ENCODE data around the gene KMT5C. TPM values are rescaled to one million over a fixed set of nuclear protein-coding genes. Genes with fewer than 3 reads are reported as not detected.
A peak's percentile ranks its signal among the peaks of the same experiment; 100 is the strongest.

Gene KMT5C
- total and polyA plus RNA-seq, 5 donors, result 6.3 to 9.8 (median 7.7) TPM

DNA sequence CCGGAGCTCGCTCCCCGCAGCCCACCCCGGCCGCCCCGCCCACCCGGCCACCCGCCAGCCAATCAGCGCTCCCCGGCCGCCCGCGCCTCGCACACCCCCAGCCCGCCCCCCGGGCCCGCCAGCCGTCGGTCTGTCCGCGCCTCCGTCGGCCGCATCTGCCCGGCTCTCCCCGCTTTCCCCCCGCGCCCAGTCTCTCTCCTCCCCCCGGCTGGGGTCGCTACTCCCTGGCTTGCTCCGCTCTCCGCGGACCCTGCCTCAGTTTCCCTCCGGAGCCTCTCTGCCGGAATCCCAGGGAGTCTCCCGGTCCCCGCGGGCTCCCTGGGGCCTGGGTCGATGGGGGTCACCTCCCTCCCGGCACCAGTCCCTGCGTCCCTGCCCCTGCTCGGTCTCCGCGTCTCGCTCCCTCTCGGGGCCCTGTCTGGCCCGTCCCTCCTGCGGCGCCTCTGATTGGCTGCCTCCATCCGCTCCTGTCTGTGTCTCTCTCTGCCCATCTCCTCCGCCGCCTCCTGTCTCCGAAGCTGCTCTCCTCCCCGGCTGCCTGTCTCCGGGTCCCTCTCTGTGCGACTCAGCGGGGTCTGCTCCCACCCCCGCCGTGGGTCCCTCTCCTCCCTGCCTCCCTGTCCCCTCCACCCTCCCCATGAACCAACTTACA, 30.1 kb downstream of the KMT5C start:
- DNase-seq, result no peak
- H3K27ac ChIP-seq (ENCODE audit: low read length), result no peak overlapping the region
- WGBS, result 1% methylated on average over 59 of the region's 59 CpGs
- peak overlapping the region; percentile 51 for H3K4me3 ChIP-seq (ENCODE audit: low read length)
- no peaks in the 10 kb centered on the region for H3K9me3 ChIP-seq (ENCODE audit: control insufficient read depth, low read length)
- intact Hi-C loops (cut with DNase I), result loop anchor here in 1 of 4 donors (10.0 kb wide), 1 partner anchor 65 kb away; no protein-coding TSS in a partner anchor
- no peaks in the 10 kb centered on the region for H3K27me3 ChIP-seq (ENCODE audit: control insufficient read depth, insufficient read depth)
- peak in 1 of 2 donors; percentile 36 for ATAC-seq
- H3K4me1 ChIP-seq (ENCODE audit: control insufficient read depth, insufficient read depth, low read length), result no peaks in the 10 kb centered on the region

- 5% methylated on average over 32 of the region's 32 CpGs for WGBS
- no peak within 1 kb of the TSS for H3K27ac ChIP-seq (ENCODE audit: low read length)
- H3K4me1 ChIP-seq (ENCODE audit: control insufficient read depth, insufficient read depth, low read length), result no peaks in the 10 kb centered on the region
- intact Hi-C loops (cut with DNase I), result loop anchor here in 1 of 4 donors (10.0 kb wide), 1 partner anchor 66 kb away; no protein-coding TSS in a partner anchor
- peak in 1 of 3 donors; percentile 31 for DNase-seq
- peak within 1 kb of the TSS; percentile 51 for H3K4me3 ChIP-seq (ENCODE audit: low read length)
- no peaks in the 10 kb centered on the region for H3K27me3 ChIP-seq (ENCODE audit: control insufficient read depth, insufficient read depth)
- ATAC-seq, result no peak
- no peaks in the 10 kb centered on the region for H3K9me3 ChIP-seq (ENCODE audit: control insufficient read depth, low read length)
These were observed 30.8 kb downstream of the KMT5C start, which contains the start of gene IL11 for GRCh38 chr19:55370305-55370988. TSS of gene IL11 (minus strand) at chr19:55370463. CDS start at chr19:55370310, 153 bp downstream.

DNA sequence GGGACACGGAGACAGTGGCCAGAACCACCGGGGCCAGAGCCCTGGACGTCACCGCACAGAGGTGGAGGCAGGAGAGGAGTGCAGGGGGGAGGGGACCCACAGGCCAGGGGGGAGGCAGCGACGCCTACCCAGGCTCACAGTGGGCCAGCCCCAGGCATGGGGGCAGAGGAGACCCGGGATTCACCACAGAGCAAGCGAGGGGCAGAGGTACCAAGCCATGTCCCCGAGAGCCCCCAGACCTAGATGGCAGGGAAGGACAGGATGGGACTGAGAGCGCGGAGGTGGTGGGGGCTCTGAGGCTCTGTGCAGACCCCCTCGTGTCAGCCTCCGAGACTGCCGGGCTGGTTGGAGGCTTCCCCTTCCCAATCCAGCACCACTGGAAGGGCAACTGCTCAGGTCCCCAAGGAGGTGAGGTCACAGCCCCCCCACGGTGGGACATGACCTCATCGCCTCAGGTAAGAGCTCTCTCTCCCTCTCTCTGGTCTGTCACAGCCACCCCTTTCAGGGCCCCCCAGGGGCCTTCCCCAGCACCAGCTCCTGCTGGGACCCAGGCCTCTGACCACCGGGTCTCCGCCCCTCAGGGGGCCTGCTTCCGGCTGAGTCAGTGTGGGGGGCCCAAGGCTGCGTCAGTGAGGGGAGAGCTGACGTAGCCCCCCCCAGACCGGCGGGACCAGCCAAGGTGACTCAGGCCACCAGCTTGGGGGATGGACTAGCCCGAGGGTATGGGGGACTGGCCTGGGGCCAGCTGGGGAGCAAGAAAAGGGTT, 32.8 kb downstream of the KMT5C start:
- peak in 1 of 3 donors; percentile 42 for DNase-seq
- ATAC-seq, result peak in 1 of 2 donors; percentile 22
- H3K27me3 ChIP-seq (ENCODE audit: control insufficient read depth, insufficient read depth), result no peaks in the 10 kb centered on the region
- no peaks in the 10 kb centered on the region for H3K4me1 ChIP-seq (ENCODE audit: control insufficient read depth, insufficient read depth, low read length)
- H3K9me3 ChIP-seq (ENCODE audit: control insufficient read depth, low read length), result no peaks in the 10 kb centered on the region
- intact Hi-C loops (cut with DNase I), result loop anchor here in 1 of 4 donors (10.0 kb wide), 1 partner anchor 68 kb away; no protein-coding TSS in a partner anchor
- WGBS, result 43% methylated on average over 24 of the region's 24 CpGs
- no peak overlapping the region for H3K27ac ChIP-seq (ENCODE audit: low read length)
- H3K4me3 ChIP-seq (ENCODE audit: low read length), result no peak overlapping the region

DNA sequence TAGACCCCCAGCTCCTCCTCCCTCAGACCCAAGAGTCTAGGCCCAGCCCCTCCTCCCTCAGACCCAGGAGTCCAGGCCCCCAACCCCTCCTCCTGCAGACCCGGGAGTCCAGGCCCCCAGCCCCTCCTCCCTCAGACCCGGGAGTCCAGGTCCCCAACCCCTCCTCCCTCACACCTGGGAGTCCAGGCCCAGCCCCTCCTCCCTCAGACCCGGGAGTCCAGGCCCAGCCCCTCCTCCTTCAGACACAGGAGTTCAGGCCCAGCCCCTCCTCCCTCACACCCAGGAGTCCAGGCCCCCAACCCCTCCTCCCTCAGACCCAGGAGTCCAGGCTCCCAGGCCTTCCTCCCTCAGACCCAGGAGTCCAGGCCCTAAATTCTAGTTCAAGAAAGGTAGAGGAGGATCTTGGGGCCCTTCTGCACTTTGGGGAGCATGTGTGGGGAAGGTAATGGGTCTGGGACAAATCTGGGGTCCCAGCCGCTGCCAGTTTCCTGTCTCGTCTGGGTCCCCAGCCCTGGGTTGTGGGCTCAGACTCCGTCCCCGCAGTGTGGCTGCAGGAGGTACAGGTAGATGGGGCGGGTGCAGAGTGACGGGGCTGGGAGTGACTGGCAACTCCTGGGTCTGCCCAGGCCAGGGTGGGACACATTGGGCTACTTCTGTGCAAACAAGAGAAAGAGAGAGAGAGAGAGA, 33.8 kb downstream of the KMT5C start:
- no peaks in the 10 kb centered on the region for H3K9me3 ChIP-seq (ENCODE audit: control insufficient read depth, low read length)
- no peak for ATAC-seq
- peak in 1 of 3 donors; percentile 17 for DNase-seq
- no peaks in the 10 kb centered on the region for H3K4me1 ChIP-seq (ENCODE audit: control insufficient read depth, insufficient read depth, low read length)
- WGBS, result 57% methylated on average over 9 of the region's 9 CpGs
- no peak overlapping the region for H3K4me3 ChIP-seq (ENCODE audit: low read length)
- no peak overlapping the region for H3K27ac ChIP-seq (ENCODE audit: low read length)
- no peaks in the 10 kb centered on the region for H3K27me3 ChIP-seq (ENCODE audit: control insufficient read depth, insufficient read depth)
- intact Hi-C loops (cut with DNase I), result loop anchor here in 1 of 4 donors (10.0 kb wide), 1 partner anchor 69 kb away; no protein-coding TSS in a partner anchor

GRCh38 chr19:55373993-55374757, 34.5 kb downstream of the KMT5C start:
- no peak for ATAC-seq
- peak in 1 of 3 donors; percentile 33 for DNase-seq
- H3K27me3 ChIP-seq (ENCODE audit: control insufficient read depth, insufficient read depth), result no peaks in the 10 kb centered on the region
- no peak overlapping the region for H3K27ac ChIP-seq (ENCODE audit: low read length)
- no peak overlapping the region for H3K4me3 ChIP-seq (ENCODE audit: low read length)
- no peaks in the 10 kb centered on the region for H3K4me1 ChIP-seq (ENCODE audit: control insufficient read depth, insufficient read depth, low read length)
- 12% methylated on average over 31 of the region's 31 CpGs for WGBS
- intact Hi-C loops (cut with DNase I), result loop anchor here in 1 of 4 donors (10.0 kb wide), 1 partner anchor 69 kb away; no protein-coding TSS in a partner anchor
- no peaks in the 10 kb centered on the region for H3K9me3 ChIP-seq (ENCODE audit: control insufficient read depth, low read length)

GRCh38 chr19:55376241-55376933, 36.7 kb downstream of the KMT5C start, which contains the start of gene TMEM190:
TSS of gene TMEM190 (plus strand) at chr19:55376826. CDS start at chr19:55376854, 28 bp downstream.
- Histone ChIP-seq H3K9me3 (ENCODE audit: control insufficient read depth, low read length) (no peaks in the 10 kb centered on the region), H3K27me3 (ENCODE audit: control insufficient read depth, insufficient read depth) (no peaks in the 10 kb centered on the region), H3K27ac (ENCODE audit: low read length) (no peak within 1 kb of the TSS), H3K4me3 (ENCODE audit: low read length) (no peak within 1 kb of the TSS), H3K4me1 (ENCODE audit: control insufficient read depth, insufficient read depth, low read length) (no peaks in the 10 kb centered on the region)
- intact Hi-C loops (cut with DNase I), result loop anchor here in 1 of 4 donors (10.0 kb wide), 1 partner anchor 72 kb away; no protein-coding TSS in a partner anchor
- ATAC-seq, result no peak
- WGBS, result 51% methylated on average over 21 of the region's 21 CpGs
- DNase-seq, result peak in 1 of 3 donors; percentile 52

DNA sequence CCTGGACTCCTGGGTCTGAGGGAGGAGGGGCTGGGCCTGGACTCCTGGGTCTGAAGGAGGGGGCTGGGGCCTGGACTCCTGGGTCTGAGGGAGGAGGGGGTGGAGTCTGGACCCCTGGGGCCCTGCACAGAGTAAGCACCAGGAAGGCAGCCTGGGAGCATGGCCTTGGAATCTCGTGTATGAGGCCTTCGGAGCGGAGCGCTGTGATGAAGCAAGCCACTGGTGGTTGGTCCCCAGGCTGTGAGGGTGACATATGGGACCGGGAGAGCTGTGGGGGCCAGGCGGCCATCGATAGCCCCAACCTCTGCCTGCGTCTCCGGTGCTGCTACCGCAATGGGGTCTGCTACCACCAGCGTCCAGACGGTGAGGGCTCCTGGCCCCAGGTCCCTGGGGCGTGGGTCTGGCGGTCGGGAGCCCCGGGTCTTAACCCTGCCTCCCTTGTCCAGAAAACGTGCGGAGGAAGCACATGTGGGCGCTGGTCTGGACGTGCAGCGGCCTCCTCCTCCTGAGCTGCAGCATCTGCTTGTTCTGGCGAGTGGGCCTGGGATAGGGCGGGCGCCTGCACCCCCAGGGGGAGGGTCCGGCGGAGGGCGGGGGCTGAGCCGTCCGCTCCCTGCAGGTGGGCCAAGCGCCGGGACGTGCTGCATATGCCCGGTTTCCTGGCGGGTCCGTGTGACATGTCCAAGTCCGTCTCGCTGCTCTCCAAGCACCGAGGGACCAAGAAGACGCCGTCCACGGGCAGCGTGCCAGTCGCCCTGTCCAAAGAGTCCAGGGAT, 37.9 kb downstream of the KMT5C start:
- ATAC-seq (peak; percentile 10 to 19), DNase-seq (peak in 2 of 3 donors; percentile 30 to 79)
- intact Hi-C loops (cut with DNase I), result loop anchor here in 1 of 4 donors (10.0 kb wide), 1 partner anchor 73 kb away; no protein-coding TSS in a partner anchor
- no peaks in the 10 kb centered on the region for H3K9me3 ChIP-seq (ENCODE audit: control insufficient read depth, low read length)
- no peaks in the 10 kb centered on the region for H3K4me1 ChIP-seq (ENCODE audit: control insufficient read depth, insufficient read depth, low read length)
- H3K4me3 ChIP-seq (ENCODE audit: low read length), result no peak overlapping the region
- no peaks in the 10 kb centered on the region for H3K27me3 ChIP-seq (ENCODE audit: control insufficient read depth, insufficient read depth)
- no peak overlapping the region for H3K27ac ChIP-seq (ENCODE audit: low read length)
- WGBS, result 8% methylated on average over 43 of the region's 43 CpGs

- intact Hi-C loops (cut with DNase I), result loop anchor here in 1 of 4 donors (10.0 kb wide), 1 partner anchor 74 kb away; no protein-coding TSS in a partner anchor
- Histone ChIP-seq H3K4me3 (ENCODE audit: low read length) (no peak overlapping the region), H3K27ac (ENCODE audit: low read length) (no peak overlapping the region), H3K4me1 (ENCODE audit: control insufficient read depth, insufficient read depth, low read length) (no peaks in the 10 kb centered on the region), H3K27me3 (ENCODE audit: control insufficient read depth, insufficient read depth) (no peaks in the 10 kb centered on the region), H3K9me3 (ENCODE audit: control insufficient read depth, low read length) (no peaks in the 10 kb centered on the region)
- 57% methylated on average over 11 of the region's 11 CpGs for WGBS
- DNase-seq (peak in 1 of 3 donors; percentile 5), ATAC-seq (no peak)
These were observed 39.5 kb downstream of the KMT5C start for GRCh38 chr19:55379174-55379573.

GRCh38 chr19:55382013-55382412, 42.3 kb downstream of the KMT5C start:
- intact Hi-C loops (cut with DNase I), result loop anchor here in 1 of 4 donors (5.0 kb wide), 2 partner anchors 40 to 80 kb away; no protein-coding TSS in a partner anchor
- H3K27ac ChIP-seq (ENCODE audit: low read length), result no peak overlapping the region
- ATAC-seq (no peak), DNase-seq (no peak)
- no peak overlapping the region for H3K4me3 ChIP-seq (ENCODE audit: low read length)
- H3K9me3 ChIP-seq (ENCODE audit: control insufficient read depth, low read length), result no peaks in the 10 kb centered on the region
- no peaks in the 10 kb centered on the region for H3K4me1 ChIP-seq (ENCODE audit: control insufficient read depth, insufficient read depth, low read length)
- H3K27me3 ChIP-seq (ENCODE audit: control insufficient read depth, insufficient read depth), result no peaks in the 10 kb centered on the region
- WGBS, result 98% methylated on average over 5 of the region's 5 CpGs

Data from right cardiac atrium (tissue), 5 donors.